SK-N-SH (cell line): ENCODE measurements around the gene GRIK1. TPM values are rescaled to one million over a fixed set of nuclear protein-coding genes. Genes with fewer than 3 reads are reported as not detected.
A peak's percentile ranks its signal among the peaks of the same experiment; 100 is the strongest.

ENCODE experiments used
- CTCF ChIA-PET: fragments of 300-600, 350-600 bp; formaldehyde crosslinking; extraction: SDS; loops from one replicate; lab custom pipeline; 2021; lab: Yijun Ruan, JAX
- POLR2A ChIA-PET: fragments of 350-600 bp; sonication (Branson Sonifier 250); formaldehyde crosslinking; extraction: SDS; loops from one replicate; lab custom pipeline; 2020; ENCODE audit warnings: antibody characterized with exemption, inconsistent platforms; lab: Yijun Ruan, JAX
- DNase-seq: peaks from one replicate; pipeline ENCODE4 v3.0.0; 2012
- H2AFZ ChIP-seq: fragments of 200-600 bp; sonication (generic); 2 replicates; pipeline ENCODE4 v1.8.1; 2016; ENCODE audit warnings: antibody characterized with exemption, mild to moderate bottlenecking, low read depth
- H3F3A ChIP-seq: fragments of 200-600 bp; sonication (generic); replicated peaks from 2 replicates; pipeline ENCODE3; 2016; ENCODE audit warnings: antibody characterized with exemption, mild to moderate bottlenecking; ENCODE audit not compliant: insufficient read depth
- H3K27ac ChIP-seq, 2 experiments: fragments of 200-500 bp in 1 of 2; fragments of 200-600 bp in 1 of 2; sonication (Bioruptor generic) in 1 of 2; sonication (generic), shearing (Covaris generic) in 1 of 2; 2 replicates each; pipeline versions ENCODE4 v1.5.1 to v1.6.1; 2014 to 2016; ENCODE audit warnings: low read depth in 2 of 2, inconsistent platforms in 1 of 2, low read length in 1 of 2, mild to moderate bottlenecking in 1 of 2, mixed read lengths in 1 of 2
- H3K27me3 ChIP-seq: fragments of 200-600 bp; sonication (generic), shearing (Covaris generic); 2 replicates; pipeline ENCODE4 v1.6.1; 2016; ENCODE audit warnings: mixed run types; ENCODE audit not compliant: insufficient read depth
- H3K36me3 ChIP-seq, 2 experiments: fragments of 200-500 bp in 1 of 2; fragments of 200-600 bp in 1 of 2; sonication (Bioruptor generic) in 1 of 2; sonication (generic) in 1 of 2; replicated peaks in 1 of 2; 2 replicates each; pipeline versions ENCODE3 to v1.5.1; 2014 to 2016; ENCODE audit warnings: low read length in 1 of 2, mild to moderate bottlenecking in 1 of 2; ENCODE audit not compliant: insufficient read depth in 2 of 2, control insufficient read depth in 1 of 2
- H3K4me1 ChIP-seq, 2 experiments: fragments of 200-500 bp in 1 of 2; fragments of 200-600 bp in 1 of 2; sonication (Bioruptor generic) in 1 of 2; sonication (generic), shearing (Covaris generic) in 1 of 2; 2 replicates each; pipeline versions ENCODE4 v1.5.1 to v1.6.1; 2014 to 2016; ENCODE audit warnings: low read depth in 1 of 2, low read length in 1 of 2, mixed run types in 1 of 2; ENCODE audit not compliant: insufficient read depth in 2 of 2, control insufficient read depth in 1 of 2
- H3K4me2 ChIP-seq: fragments of 200-600 bp; sonication (generic), shearing (Covaris generic); 2 replicates; pipeline ENCODE4 v1.6.1; 2017; ENCODE audit warnings: mixed run types
- H3K4me3 ChIP-seq, 2 experiments: fragments of 200-500 bp in 1 of 2; fragments of 200-600 bp in 1 of 2; sonication (Bioruptor generic) in 1 of 2; sonication (generic), shearing (Covaris generic) in 1 of 2; 2 replicates each; pipeline versions ENCODE4 v1.5.1 to v1.8.1; 2014 to 2016; ENCODE audit warnings: low read depth in 2 of 2, inconsistent platforms in 1 of 2, low read length in 1 of 2, mild to moderate bottlenecking in 1 of 2, mixed read lengths in 1 of 2, moderate library complexity in 1 of 2
- H3K79me2 ChIP-seq: fragments of 200-600 bp; sonication (generic); 2 replicates; pipeline ENCODE4 v1.8.1; 2017; ENCODE audit warnings: mild to moderate bottlenecking; ENCODE audit not compliant: insufficient read depth
- H3K9ac ChIP-seq: fragments of 200-600 bp; sonication (generic); 2 replicates; pipeline ENCODE4 v1.6.1; 2017; ENCODE audit warnings: mixed run types
- H3K9me2 ChIP-seq: fragments of 200-600 bp; sonication (generic); 2 replicates; pipeline ENCODE4 v1.6.1; 2017; ENCODE audit warnings: mixed run types
- H3K9me3 ChIP-seq: fragments of 200-600 bp; sonication (generic); 2 replicates; pipeline ENCODE4 v1.6.1; 2017; ENCODE audit warnings: mixed run types, mild to moderate bottlenecking, moderate library complexity
- H4K20me1 ChIP-seq: fragments of 200-600 bp; sonication (generic); 2 replicates; pipeline ENCODE4 v1.6.1; 2017; ENCODE audit warnings: mild to moderate bottlenecking, mixed run types; ENCODE audit not compliant: insufficient read depth
- EP300 ChIP-seq, 2 experiments: IDR thresholded peaks; 2 replicates each; pipeline versions ENCODE4 v1.4.0 to v1.6.1; 2012; ENCODE audit warnings: borderline replicate concordance in 1 of 2, low read depth in 1 of 2, low read length in 1 of 2
- EZH2phosphoT487 ChIP-seq: fragments of 200-600 bp; sonication (generic); IDR thresholded peaks from 2 replicates; pipeline ENCODE4 v1.6.1; 2017; ENCODE audit warnings: low read depth, mixed run types, mild to moderate bottlenecking, antibody characterized with exemption, moderate library complexity, borderline replicate concordance
- FOXM1 ChIP-seq: IDR thresholded peaks from 2 replicates; pipeline ENCODE4 v1.4.0; 2012; ENCODE audit warnings: low read depth, mild to moderate bottlenecking
- GABPA ChIP-seq: IDR thresholded peaks from 2 replicates; pipeline ENCODE4 v1.4.0; 2012; ENCODE audit warnings: low read depth, mild to moderate bottlenecking
- GATA2 ChIP-seq: sonication (generic); formaldehyde crosslinking; IDR thresholded peaks from 2 replicates; pipeline ENCODE4 v1.5.0; 2020; ENCODE audit warnings: mild to moderate bottlenecking, missing genetic modification reagents
- JUND ChIP-seq: IDR thresholded peaks from 2 replicates; pipeline ENCODE4 v1.4.0; 2012
- MEF2A ChIP-seq: IDR thresholded peaks from 2 replicates; pipeline ENCODE4 v1.4.0; 2012; ENCODE audit warnings: low read depth, borderline replicate concordance
- NFIC ChIP-seq: IDR thresholded peaks from 2 replicates; pipeline ENCODE4 v1.4.0; 2012; ENCODE audit warnings: borderline replicate concordance
- RFX5 ChIP-seq: IDR thresholded peaks from 2 replicates; pipeline ENCODE4 v1.6.1; 2012; ENCODE audit warnings: mild to moderate bottlenecking, improper control_type of control experiment, low read length
- RXRA ChIP-seq: IDR thresholded peaks from 2 replicates; pipeline ENCODE4 v1.4.0; 2012; ENCODE audit warnings: low read depth, mild to moderate bottlenecking, borderline replicate concordance
- USF1 ChIP-seq: IDR thresholded peaks from 2 replicates; pipeline ENCODE4 v1.4.0; 2012; ENCODE audit warnings: low read depth, borderline replicate concordance
- USF2 ChIP-seq: fragments of 150-350 bp; IDR thresholded peaks from 2 replicates; pipeline ENCODE4 v1.6.1; 2017; ENCODE audit warnings: antibody characterized with exemption, low read length, low read depth, borderline replicate concordance
- WGBS: methylation state at CpG from one replicate; pipeline ENCODE4 v1.1.6; 2017; ENCODE audit warnings: low lambda C conversion rate; 5-methylcytosine and 5-hydroxymethylcytosine counted together
- polyA plus RNA-seq, 3 experiments: library from polyadenylated mRNA; depleted of rRNA; stranded (reverse); fragments of >200 nt; gene quantifications; 2 replicates each; pipeline ENCODE4 v1.2.3, GENCODE V29; 2012
- TF ChIP-seq, protein P1 (sequence below): fragments of 150-350 bp; IDR thresholded peaks from 2 replicates; pipeline ENCODE4 v1.6.1; 2016; ENCODE audit warnings: mild to moderate bottlenecking, low read depth, low read length
- TF ChIP-seq, protein P2 (sequence below): IDR thresholded peaks from 2 replicates; pipeline ENCODE4 v1.6.1; 2012; ENCODE audit warnings: mild to moderate bottlenecking, low read depth, low read length, moderate library complexity

Gene GRIK1
- polyA plus RNA-seq, 1 of the 3 experiments (the other 2 are of a cell fraction) = not detected

GRCh38 chr21:29578306-29578705 is 361.5 kb downstream of the GRIK1 start:
- Histone ChIP-seq H3K79me2 (no peaks in the 10 kb centered on the region), H3K9ac (no peak overlapping the region), H3K4me3 (no peak overlapping the region), H3K27me3 (no peaks in the 10 kb centered on the region), H3K9me2 (no peaks in the 10 kb centered on the region), H3K4me1 (peaks cover 0 to 3% of the 10 kb centered on the region in 2 experiments; a peak in 1 of 4 replicates), H3K27ac (no peak overlapping the region), H4K20me1 (no peaks in the 10 kb centered on the region), H3K36me3 (no peaks in the 10 kb centered on the region), H2AFZ (no peak overlapping the region), H3F3A (no peaks in the 10 kb centered on the region), H3K4me2 (no peak overlapping the region), H3K9me3 (no peaks in the 10 kb centered on the region)
- DNase-seq = peak; percentile 37
- no peak for TF ChIP-seq JUND
- TF ChIP-seq NFIC = no peak
- TF ChIP-seq, protein P1, sequence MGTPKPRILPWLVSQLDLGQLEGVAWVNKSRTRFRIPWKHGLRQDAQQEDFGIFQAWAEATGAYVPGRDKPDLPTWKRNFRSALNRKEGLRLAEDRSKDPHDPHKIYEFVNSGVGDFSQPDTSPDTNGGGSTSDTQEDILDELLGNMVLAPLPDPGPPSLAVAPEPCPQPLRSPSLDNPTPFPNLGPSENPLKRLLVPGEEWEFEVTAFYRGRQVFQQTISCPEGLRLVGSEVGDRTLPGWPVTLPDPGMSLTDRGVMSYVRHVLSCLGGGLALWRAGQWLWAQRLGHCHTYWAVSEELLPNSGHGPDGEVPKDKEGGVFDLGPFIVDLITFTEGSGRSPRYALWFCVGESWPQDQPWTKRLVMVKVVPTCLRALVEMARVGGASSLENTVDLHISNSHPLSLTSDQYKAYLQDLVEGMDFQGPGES = no peak
- no peak; the same call in 1 of the 2 replicates for TF ChIP-seq GATA2 (CRISPR knock-in tag)
- TF ChIP-seq EP300 (IDR thresholded peaks at IDR 0.05; ENCODE audit: borderline replicate concordance in 1 of 2, low read depth in 1 of 2, low read length in 1 of 2) = 0 out of 4 replicates have a peak, but pooled peaks of 1 of the 2 experiments have one; percentile 25
- TF ChIP-seq USF1 = no peak
- TF ChIP-seq, protein P2, sequence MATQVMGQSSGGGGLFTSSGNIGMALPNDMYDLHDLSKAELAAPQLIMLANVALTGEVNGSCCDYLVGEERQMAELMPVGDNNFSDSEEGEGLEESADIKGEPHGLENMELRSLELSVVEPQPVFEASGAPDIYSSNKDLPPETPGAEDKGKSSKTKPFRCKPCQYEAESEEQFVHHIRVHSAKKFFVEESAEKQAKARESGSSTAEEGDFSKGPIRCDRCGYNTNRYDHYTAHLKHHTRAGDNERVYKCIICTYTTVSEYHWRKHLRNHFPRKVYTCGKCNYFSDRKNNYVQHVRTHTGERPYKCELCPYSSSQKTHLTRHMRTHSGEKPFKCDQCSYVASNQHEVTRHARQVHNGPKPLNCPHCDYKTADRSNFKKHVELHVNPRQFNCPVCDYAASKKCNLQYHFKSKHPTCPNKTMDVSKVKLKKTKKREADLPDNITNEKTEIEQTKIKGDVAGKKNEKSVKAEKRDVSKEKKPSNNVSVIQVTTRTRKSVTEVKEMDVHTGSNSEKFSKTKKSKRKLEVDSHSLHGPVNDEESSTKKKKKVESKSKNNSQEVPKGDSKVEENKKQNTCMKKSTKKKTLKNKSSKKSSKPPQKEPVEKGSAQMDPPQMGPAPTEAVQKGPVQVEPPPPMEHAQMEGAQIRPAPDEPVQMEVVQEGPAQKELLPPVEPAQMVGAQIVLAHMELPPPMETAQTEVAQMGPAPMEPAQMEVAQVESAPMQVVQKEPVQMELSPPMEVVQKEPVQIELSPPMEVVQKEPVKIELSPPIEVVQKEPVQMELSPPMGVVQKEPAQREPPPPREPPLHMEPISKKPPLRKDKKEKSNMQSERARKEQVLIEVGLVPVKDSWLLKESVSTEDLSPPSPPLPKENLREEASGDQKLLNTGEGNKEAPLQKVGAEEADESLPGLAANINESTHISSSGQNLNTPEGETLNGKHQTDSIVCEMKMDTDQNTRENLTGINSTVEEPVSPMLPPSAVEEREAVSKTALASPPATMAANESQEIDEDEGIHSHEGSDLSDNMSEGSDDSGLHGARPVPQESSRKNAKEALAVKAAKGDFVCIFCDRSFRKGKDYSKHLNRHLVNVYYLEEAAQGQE = no peak
- no peak for TF ChIP-seq RFX5
- CTCF ChIA-PET = interaction anchor here (0.9 kb wide), 1 partner anchor 13 kb away, joined by 3 read pairs; no protein-coding TSS in a partner anchor
- POLR2A ChIA-PET = no interaction called here
- 45% methylated on average over 7 of the region's 7 CpGs for WGBS

DNA sequence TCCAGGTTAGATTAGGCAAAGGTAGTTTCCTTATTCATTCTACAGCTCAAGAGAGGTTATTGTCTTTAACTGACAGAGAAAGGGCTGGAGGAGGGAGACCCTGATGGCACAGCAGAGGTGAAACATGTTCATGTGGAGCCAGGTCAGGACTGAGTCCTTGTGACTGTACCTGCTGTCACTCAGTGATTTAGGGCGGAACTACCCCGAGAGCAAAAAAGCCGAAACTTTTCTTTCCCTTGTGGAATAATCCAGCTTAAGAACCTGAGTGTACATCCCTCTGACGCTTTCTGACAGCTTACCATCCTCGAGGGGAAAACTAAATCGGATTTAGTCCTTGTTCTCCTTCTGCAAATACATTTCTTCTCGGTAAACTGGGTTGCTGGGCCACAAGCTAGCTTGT is 367.8 kb downstream of the GRIK1 start:
- WGBS = 63% methylated on average over 7 of the region's 7 CpGs
- ChIA-PET POLR2A (no interaction called here), CTCF (no interaction called here)
- no peaks in the 10 kb centered on the region for H3K4me1 ChIP-seq
- no peaks in the 10 kb centered on the region for H3F3A ChIP-seq
- no peak overlapping the region for H3K4me2 ChIP-seq
- H3K27ac ChIP-seq = no peak overlapping the region
- no peaks in the 10 kb centered on the region for H4K20me1 ChIP-seq
- DNase-seq = no peak
- H3K27me3 ChIP-seq = no peaks in the 10 kb centered on the region
- H3K4me3 ChIP-seq = no peak overlapping the region
- H3K9me2 ChIP-seq = no peaks in the 10 kb centered on the region
- no peak overlapping the region for H2AFZ ChIP-seq
- no peaks in the 10 kb centered on the region for H3K79me2 ChIP-seq
- H3K9me3 ChIP-seq = no peaks in the 10 kb centered on the region
- no peaks in the 10 kb centered on the region for H3K36me3 ChIP-seq
- H3K9ac ChIP-seq = no peak overlapping the region
- TF ChIP-seq MEF2A = no peak
- TF ChIP-seq GABPA = no peak
- no peak for TF ChIP-seq RXRA
- no peak for TF ChIP-seq JUND
- TF ChIP-seq RFX5 = no peak
- TF ChIP-seq, protein P2 = no peak
- no peak for TF ChIP-seq EZH2phosphoT487
- no peak for TF ChIP-seq FOXM1
- no peak for TF ChIP-seq USF2
